Hematopoietic multipotent progenitor cell (in vitro differentiated cells): ENCODE results near the gene REC114. TPM values are rescaled to one million over a fixed set of nuclear protein-coding genes. Genes with fewer than 3 reads are reported as not detected.
A peak's percentile ranks its signal among the peaks of the same experiment; 100 is the strongest.
"Not testable (repeated sequence)": the region's sequence is repeated elsewhere in the genome, so short reads cannot be mapped to it uniquely, and the experiment has no call there.

Experiments
- DNase-seq, 3 donors: peaks; one replicate each; pipeline ENCODE4 v3.0.0-alpha.2; 2011 to 2015; ENCODE audit warnings: low read depth in 2 of 3, low spot score in 2 of 3
- total RNA-seq: library from RNA; depleted of rRNA; stranded (reverse); fragments of >200 nt; gene quantifications from one replicate; pipeline ENCODE4 v1.2.3, GENCODE V29; 2012

The REC114 gene
- total RNA-seq, 1 donor: not detected

DNA sequence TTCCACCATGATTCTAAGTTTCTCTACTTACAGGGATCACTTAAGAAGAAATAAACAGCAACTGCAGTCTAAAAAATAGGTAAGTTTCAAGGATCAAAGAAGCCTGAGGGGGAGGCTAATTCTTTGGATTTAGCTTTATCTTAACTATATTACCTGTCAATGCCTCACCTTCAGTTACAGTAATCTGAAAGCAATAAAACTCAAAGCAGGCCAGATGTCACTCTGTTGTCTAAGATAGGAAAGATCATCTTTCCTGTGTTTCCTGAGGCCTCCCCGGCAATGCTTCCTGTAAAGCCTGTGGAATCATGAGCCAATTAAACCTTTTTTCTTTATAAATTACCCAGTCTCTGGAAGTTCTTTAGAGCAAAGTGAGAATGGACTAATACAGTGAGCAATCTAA lies 130.1 kb downstream of the REC114 start:
- DNase-seq: no peak

DNA sequence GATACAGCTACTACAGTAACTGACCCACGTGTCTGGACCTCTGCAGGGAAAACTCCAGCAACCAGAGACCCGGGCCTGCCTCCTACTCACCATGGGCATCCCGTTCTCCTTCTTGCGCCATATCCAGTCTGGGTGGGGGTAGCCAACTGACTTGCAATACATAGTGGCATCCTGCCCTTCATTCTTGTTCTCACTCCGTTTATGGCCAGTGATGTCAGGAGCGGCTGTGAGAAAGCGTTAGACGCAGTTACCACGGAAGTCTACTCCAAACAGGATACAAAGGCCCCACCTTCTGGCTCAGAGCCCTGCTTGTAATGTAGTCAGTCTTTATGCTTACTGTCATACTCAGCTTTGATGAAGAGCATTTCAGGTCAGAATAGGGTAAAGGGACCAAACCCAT lies 130.6 kb downstream of the REC114 start:
- DNase-seq: peak in 1 of 3 donors; percentile 13

DNA sequence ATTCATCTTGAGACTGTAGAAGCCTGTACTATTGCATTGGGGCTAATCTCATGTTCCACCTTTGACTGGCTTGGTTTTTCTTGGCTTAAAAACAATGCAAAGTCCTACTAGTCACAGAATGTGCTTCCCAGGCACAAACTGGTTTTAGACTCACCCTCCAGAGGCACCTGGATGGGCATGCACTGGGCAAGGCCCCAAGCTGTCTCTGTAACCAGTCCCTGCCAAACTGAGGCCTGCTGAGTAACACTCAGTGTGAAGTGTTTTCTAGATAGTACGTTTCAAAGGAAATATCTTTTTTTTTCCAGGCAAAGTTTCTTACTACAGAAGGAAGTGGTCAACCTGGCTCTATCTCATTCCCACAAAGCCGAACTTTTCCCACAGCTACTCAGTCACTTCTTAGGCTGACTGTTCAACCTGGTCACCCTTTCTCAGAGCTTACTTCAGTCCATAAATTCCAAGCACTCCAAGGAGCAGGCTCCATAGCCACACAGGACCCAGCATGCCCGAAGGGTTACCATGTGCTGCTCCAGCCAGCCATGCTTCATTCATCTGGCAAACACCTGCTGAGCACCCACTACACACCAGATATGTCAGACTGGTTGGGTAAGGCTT lies 132.8 kb downstream of the REC114 start:
- DNase-seq: no peak

GRCh38 chr15:73577593-73577992 lies 134.6 kb downstream of the REC114 start:
- DNase-seq: not testable (repeated sequence)

GRCh38 chr15:73578026-73578425 lies 135.1 kb downstream of the REC114 start:
- DNase-seq: no peak

DNA sequence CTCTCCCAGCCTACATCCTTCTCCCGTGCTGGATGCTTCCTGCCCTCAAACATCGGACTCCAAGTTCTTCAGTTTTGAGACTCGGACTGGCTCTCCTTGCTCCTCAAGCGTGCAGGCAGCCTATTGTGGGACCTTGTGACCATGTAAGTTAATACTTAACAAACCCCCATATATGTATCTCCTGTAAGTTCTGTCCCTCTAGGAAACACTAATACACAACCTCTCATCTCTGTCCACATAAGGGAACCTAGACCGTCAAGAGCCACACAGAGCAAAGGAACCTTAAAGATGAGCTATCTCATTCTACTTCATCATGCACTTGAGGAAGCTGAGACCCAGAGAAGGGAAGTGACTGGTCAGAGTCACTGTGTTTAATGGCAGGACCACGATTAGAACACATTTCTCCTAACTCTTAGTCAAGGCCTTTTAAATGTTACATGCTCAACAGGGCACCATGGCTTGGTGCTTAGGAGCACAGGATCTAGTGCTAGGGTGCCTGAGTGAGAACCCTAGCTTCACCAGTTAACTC lies 140.0 kb downstream of the REC114 start:
- DNase-seq: no peak

- no peak for DNase-seq
These were observed 140.6 kb downstream of the REC114 start for GRCh38 chr15:73583544-73583943.

DNA sequence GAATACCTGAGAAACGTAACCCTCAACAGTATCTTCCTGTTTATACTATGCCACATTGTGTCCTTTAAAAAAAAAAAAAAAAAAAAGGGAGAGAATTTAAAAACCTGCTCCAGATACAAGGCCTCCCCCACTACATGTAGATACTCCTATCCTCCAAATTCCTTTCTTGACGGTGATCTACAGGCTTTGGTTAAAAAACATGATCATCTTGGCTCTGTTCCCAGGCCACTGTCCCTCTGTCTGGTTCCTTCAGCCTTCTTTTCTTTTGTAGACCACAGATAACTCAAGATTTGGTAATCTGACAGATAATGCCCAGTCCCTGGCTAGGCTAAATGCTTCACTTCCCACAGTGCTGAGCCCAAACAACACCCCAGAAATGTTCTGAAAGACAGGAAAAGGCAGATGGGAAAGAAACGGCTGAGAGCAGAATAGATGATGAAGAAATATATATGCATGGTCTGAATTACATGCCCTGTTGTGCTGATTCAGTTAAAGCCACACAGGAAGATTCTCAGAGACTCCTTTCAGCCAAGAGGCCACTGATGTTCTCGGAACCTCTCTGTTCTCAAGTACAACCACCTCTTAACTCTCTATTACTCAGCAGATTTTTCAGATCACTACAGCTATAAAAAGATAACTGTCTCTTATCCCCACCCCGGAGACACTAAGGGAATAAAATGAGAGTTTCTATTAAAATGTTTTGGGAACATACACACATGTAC lies 141.9 kb downstream of the REC114 start:
- DNase-seq: no peak

DNA sequence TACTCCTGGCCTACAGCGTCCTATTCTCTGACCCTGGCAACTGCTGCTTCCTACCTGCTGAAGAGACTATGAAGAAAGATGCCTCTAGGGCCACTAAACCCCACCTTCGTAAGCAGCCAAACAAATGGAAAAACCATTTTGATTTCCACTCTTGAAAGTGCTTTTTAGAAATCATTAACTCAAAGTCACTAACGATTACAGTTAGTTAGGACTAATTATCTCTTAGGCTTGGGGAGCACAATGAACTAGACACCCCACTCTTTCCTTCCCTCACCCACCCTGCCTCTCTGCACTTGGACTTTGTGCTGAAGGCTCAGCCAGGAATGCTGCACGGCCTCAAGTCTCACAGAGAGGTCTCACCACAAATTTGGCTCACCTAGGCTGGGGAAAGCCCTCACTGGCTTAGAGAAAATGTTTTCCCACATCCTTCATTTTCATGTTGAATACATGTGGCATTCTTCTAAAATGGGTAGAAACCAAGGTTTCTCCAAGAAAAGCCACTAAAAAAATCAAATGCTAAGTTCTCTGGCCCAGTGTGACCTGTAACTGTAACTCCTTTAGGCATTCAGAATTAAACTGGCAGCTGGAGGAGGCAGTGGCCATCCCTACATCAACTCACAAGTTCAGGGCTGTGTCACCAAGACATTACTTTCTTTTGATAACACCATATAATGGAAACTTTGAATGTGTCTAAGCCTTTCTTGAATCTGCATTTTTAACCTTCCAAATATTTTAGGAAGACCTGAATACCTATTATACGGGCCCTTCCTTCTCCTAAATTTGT lies 143.1 kb downstream of the REC114 start:
- no peak for DNase-seq

- no peak for DNase-seq
These were observed 146.8 kb downstream of the REC114 start for GRCh38 chr15:73589766-73590165.

DNA sequence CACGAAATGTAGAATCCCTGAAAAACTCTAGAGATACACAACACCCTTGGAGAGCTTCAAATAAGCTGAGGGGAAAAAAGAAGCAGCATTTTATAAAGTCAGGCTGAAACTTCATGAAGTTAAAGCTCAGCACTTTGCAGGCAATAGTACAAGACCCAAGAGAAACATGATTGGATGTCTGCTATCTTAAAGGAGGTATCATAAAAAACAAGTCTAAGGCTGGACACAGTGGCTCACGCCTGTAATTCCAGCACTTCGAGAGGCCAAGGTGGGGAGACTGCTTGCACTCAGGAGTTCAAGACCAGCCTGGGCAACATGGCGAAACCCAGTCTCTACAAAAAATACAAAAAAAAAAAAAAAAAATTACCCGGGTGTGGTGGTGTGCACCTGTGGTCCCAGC lies 147.3 kb downstream of the REC114 start:
- DNase-seq: no peak

DNA sequence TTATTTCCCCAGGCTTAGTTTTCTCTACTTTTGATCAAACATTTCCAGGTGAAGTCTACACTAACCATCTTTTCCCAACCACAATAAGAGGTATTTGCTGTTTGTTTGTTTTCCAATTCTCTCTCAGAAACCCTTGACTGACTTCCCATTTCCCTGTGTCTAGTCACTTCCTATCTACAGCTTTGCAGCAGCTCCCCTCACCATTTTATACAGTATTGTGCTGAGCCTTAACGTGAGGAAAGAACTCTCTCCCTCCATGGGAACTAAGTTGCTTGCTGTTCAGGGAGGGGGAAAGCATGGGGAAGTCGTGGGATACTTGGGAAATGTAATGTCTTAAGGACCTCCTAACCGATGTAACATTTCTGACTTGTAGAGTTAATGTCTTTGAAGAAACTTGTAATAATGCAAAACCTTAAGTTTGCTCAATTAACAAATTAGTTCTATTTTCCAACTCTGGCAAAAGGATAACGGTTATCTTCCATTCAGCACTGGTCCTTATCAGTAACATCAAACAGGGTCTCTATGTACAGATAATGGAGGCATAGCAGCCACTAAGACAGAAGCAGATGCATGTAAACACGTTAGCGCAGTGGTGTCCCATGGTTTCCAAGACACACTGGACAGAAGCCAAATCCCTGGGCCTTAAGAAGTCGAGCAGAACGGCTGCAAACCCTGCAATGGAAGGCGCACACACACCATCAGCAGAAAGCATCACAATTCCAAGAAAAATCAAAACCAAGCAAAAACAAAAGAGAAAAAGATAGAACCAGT lies 150.5 kb downstream of the REC114 start:
- DNase-seq: no peak

- no peak for DNase-seq
These were observed 151.1 kb downstream of the REC114 start for GRCh38 chr15:73594109-73594508.

DNA sequence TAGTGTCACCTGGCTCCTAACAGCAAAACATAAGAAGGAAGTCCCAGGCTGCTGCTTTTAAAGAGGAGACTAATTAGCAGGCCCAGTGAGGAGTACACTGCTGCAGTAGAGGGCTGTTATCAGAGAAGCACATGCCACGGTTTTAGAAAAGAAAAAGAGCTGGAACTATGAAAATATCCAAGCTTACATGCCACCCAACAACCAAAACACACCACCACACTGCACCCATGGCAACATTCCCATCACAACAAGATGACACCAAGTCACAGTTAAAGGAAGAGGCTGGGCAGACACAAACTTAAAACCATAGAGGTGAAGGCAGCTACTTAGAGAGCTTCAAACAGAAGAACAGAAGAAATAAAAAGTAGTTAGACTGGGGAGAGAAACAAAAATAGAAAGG lies 153.2 kb downstream of the REC114 start:
- DNase-seq: peak in 1 of 3 donors; percentile 37

- DNase-seq: no peak
These were observed 154.2 kb downstream of the REC114 start for GRCh38 chr15:73597036-73597638.

DNA sequence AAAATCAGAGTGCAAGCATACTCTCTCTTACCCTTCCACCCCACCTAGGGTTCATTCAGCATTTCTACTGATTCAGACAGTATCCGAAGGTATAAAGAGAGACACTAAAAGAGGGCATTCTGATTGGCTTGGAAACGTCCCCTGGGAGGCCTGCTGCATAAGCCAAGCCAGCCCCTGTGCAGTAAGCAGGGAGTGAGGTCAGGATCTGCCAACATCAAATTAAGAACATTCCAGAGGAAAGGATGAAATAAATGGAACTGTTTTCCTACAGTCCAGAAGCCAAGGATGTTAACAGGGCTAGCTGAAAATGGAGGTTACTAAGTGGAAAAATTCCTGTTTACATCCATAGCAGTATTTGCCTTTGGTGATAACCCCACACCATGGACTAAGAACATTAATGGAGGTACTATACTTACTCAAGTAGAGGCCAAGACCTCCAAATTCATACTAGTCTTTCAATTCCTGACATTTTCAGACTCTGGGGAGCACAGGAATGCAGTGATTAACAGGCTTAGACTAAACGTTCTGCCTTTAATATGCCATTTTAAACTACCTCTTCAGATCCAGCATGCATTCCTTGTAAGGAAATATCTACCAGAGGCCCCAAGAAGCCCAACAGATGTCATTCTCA lies 155.7 kb downstream of the REC114 start:
- DNase-seq: no peak

GRCh38 chr15:73599934-73600333 lies 157.0 kb downstream of the REC114 start:
- no peak for DNase-seq

DNA sequence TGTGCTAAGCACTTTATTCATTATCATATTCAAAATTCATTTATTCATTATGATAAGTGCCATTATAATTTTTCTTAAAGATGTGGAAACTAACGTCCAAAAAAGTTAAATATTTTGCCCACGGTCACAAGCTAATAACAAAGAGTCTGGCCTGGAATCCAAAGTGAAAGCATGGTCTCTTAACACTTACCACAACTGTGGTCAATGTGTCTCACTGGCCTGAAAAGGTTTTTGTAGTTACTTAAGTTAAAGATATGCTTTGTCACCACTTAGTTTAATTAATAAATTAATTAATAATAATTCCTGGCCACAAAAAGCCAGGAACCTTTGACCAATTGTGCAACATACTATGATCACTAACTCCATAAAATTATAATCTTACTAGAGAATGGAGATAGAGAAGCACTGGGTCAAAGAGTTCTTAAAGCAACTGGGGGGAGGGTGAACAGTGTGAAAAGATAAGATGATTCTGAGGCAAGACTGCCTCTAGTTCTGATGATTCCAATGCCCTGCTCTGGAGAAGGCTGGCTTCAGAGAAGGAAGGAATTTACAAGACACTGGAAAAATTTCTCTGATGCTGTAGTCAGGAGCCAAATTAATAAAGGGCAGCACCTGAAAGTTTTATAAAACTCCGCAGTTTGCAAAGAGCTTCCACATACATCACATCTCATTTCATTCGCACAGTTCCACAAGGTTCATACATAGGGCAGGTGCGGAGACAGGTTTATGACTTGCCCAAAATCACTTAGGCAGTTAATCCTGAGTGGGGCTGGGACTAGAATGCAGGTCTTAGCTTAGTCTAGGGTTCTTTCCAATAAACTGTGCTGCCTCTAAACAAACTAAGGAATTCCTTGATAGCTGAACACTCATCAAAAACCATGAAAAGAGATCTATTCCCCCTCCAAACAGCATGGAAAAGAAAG lies 157.7 kb downstream of the REC114 start:
- DNase-seq: no peak
